IMR-90 (cell line): Measurements from ENCODE around the gene LAMB1. TPM values are rescaled to one million over a fixed set of nuclear protein-coding genes. Genes with fewer than 3 reads are reported as not detected.

Source experiments
- ATAC-seq: fragments of 200-7000 bp; cut with Tn5 transposase; 2 replicates; pipeline ENCODE4 v1.9.1; 2020; ENCODE audit warnings: low read depth, mild to moderate bottlenecking, moderate library complexity
- BruUV-seq: library from RNA; stranded (reverse); fragments of 400-500 nt; replicated peaks from 2 replicates; lab custom pipeline; 2021; lab: Mats Ljungman, UMichigan
- CTCF ChIA-PET: fragments of 300-600 bp; formaldehyde crosslinking; extraction: SDS; loops from one replicate; lab custom pipeline; 2021; ENCODE audit warnings: antibody characterized with exemption; lab: Yijun Ruan, JAX
- POLR2A ChIA-PET: fragments of 300-600 bp; sonication (Branson Sonifier 250); formaldehyde crosslinking; loops from one replicate; lab custom pipeline; 2022; ENCODE audit warnings: antibody characterized with exemption; ENCODE audit not compliant: unreplicated experiment; lab: Charles Lee
- DNase-seq: peaks from one replicate; pipeline ENCODE4 v3.0.0; 2013
- H2AFZ ChIP-seq: replicated peaks from 2 replicates; pipeline ENCODE3; 2013; ENCODE audit warnings: low read length, mild to moderate bottlenecking; ENCODE audit not compliant: poor library complexity
- H2AK5ac ChIP-seq: 2 replicates; pipeline ENCODE4 v1.6.1; 2013; ENCODE audit warnings: low read depth, low read length, inconsistent platforms
- H2AK9ac ChIP-seq: replicated peaks from 2 replicates; pipeline ENCODE3; 2013; ENCODE audit warnings: mild to moderate bottlenecking, low read depth, low read length, moderate library complexity; ENCODE audit not compliant: poor library complexity
- H2BK120ac ChIP-seq: 2 replicates; pipeline ENCODE4 v1.6.1; 2013; ENCODE audit warnings: low read depth, low read length, inconsistent platforms
- H2BK15ac ChIP-seq: 3 replicates; pipeline ENCODE4 v1.6.1; 2013; ENCODE audit warnings: low read depth, low read length, inconsistent platforms
- H2BK20ac ChIP-seq: 2 replicates; pipeline ENCODE4 v1.6.1; 2013; ENCODE audit warnings: low read depth, mild to moderate bottlenecking, inconsistent platforms, low read length, moderate library complexity
- H2BK5ac ChIP-seq: 2 replicates; pipeline ENCODE4 v1.6.1; 2013; ENCODE audit warnings: mild to moderate bottlenecking, low read depth, low read length, inconsistent platforms; ENCODE audit not compliant: poor library complexity, severe bottlenecking
- H3K14ac ChIP-seq: replicated peaks from 2 replicates; pipeline ENCODE4 v1.6.1; 2013; ENCODE audit warnings: low read depth, low read length, inconsistent platforms
- H3K18ac ChIP-seq: 2 replicates; pipeline ENCODE4 v1.6.1; 2013; ENCODE audit warnings: low read depth, low read length, control low read depth
- H3K23ac ChIP-seq: 2 replicates; pipeline ENCODE4 v1.6.1; 2013; ENCODE audit warnings: low read depth, low read length, inconsistent platforms
- H3K27ac ChIP-seq: 2 replicates; pipeline ENCODE4 v1.5.1; 2013; ENCODE audit warnings: mild to moderate bottlenecking, control low read depth, low read length; ENCODE audit not compliant: insufficient read depth
- H3K27me3 ChIP-seq: 2 replicates; pipeline ENCODE4 v1.6.1; 2013; ENCODE audit warnings: low read length; ENCODE audit not compliant: control insufficient read depth, insufficient read depth
- H3K36me3 ChIP-seq: 2 replicates; pipeline ENCODE4 v1.6.1; 2013; ENCODE audit warnings: low read length, mixed read lengths; ENCODE audit not compliant: control insufficient read depth, insufficient read depth
- H3K4ac ChIP-seq: 2 replicates; pipeline ENCODE4 v1.6.1; 2013; ENCODE audit warnings: low read depth, low read length, inconsistent platforms
- H3K4me1 ChIP-seq: 2 replicates; pipeline ENCODE4 v1.6.1; 2013; ENCODE audit warnings: low read length, mixed read lengths; ENCODE audit not compliant: control insufficient read depth, insufficient read depth
- H3K4me2 ChIP-seq: 2 replicates; pipeline ENCODE4 v1.6.1; 2013; ENCODE audit warnings: low read depth, mild to moderate bottlenecking, control low read depth, low read length, moderate library complexity
- H3K4me3 ChIP-seq: 2 replicates; pipeline ENCODE4 v1.5.1; 2013; ENCODE audit warnings: low read depth, mild to moderate bottlenecking, control low read depth, low read length, moderate library complexity; ENCODE audit not compliant: insufficient read depth
- H3K56ac ChIP-seq: 2 replicates; pipeline ENCODE4 v1.6.1; 2013; ENCODE audit warnings: low read length, inconsistent platforms; ENCODE audit not compliant: insufficient read depth; ENCODE audit errors: extremely low read depth
- H3K79me1 ChIP-seq, 2 experiments: 2 replicates each; pipeline ENCODE4 v1.6.1; 2013; ENCODE audit warnings: low read length in 2 of 2, inconsistent platforms in 1 of 2, low read depth in 1 of 2
- H3K9ac ChIP-seq: 2 replicates; pipeline ENCODE4 v1.6.1; 2013; ENCODE audit warnings: low read depth, low read length, control low read depth
- H3K9me1 ChIP-seq: 2 replicates; pipeline ENCODE4 v1.6.1; 2013; ENCODE audit warnings: low read length, inconsistent platforms; ENCODE audit not compliant: insufficient read depth
- H3K9me3 ChIP-seq: 2 replicates; pipeline ENCODE4 v1.6.1; 2013; ENCODE audit warnings: low read length; ENCODE audit not compliant: control insufficient read depth, insufficient read depth
- H4K20me1 ChIP-seq: 2 replicates; pipeline ENCODE4 v1.6.1; 2013; ENCODE audit warnings: low read length, inconsistent platforms; ENCODE audit not compliant: insufficient read depth
- H4K5ac ChIP-seq: 2 replicates; pipeline ENCODE4 v1.6.1; 2013; ENCODE audit warnings: mild to moderate bottlenecking, low read depth, low read length, control low read depth
- H4K8ac ChIP-seq, 2 experiments: 2 replicates each; pipeline ENCODE4 v1.6.1; 2013; ENCODE audit warnings: low read depth in 2 of 2, low read length in 2 of 2, control low read depth in 1 of 2, inconsistent platforms in 1 of 2
- H4K91ac ChIP-seq: 2 replicates; pipeline ENCODE4 v1.6.1; 2013; ENCODE audit warnings: low read depth, low read length, inconsistent platforms; ENCODE audit not compliant: insufficient read depth
- CEBPB ChIP-seq: IDR thresholded peaks from 2 replicates; pipeline ENCODE4 v1.6.1; 2012; ENCODE audit warnings: low read depth, low read length, improper control_type of control experiment
- CHD1 ChIP-seq: IDR thresholded peaks from 2 replicates; pipeline ENCODE4 v1.6.1; 2012; ENCODE audit warnings: low read depth, low read length, improper control_type of control experiment
- CTCF ChIP-seq: conservative IDR thresholded peaks from 2 replicates; pipeline ENCODE4 v1.5.1; 2012; ENCODE audit warnings: mild to moderate bottlenecking, low read depth, low read length, improper control_type of control experiment
- ELK1 ChIP-seq: fragments of 150-350 bp; IDR thresholded peaks from 2 replicates; pipeline ENCODE4 v1.6.1; 2016; ENCODE audit warnings: low read depth, mild to moderate bottlenecking, low read length, moderate library complexity, borderline replicate concordance
- FOS ChIP-seq: fragments of 150-350 bp; IDR thresholded peaks from 2 replicates; pipeline ENCODE4 v1.6.1; 2016; ENCODE audit warnings: low read depth, low read length
- MAFK ChIP-seq: IDR thresholded peaks from 2 replicates; pipeline ENCODE4 v1.6.1; 2012; ENCODE audit warnings: low read depth, low read length, improper control_type of control experiment
- MAZ ChIP-seq: IDR thresholded peaks from 2 replicates; pipeline ENCODE4 v1.6.1; 2012; ENCODE audit warnings: low read depth, mild to moderate bottlenecking, low read length, improper control_type of control experiment, moderate library complexity, borderline replicate concordance
- MXI1 ChIP-seq: IDR thresholded peaks from 2 replicates; pipeline ENCODE4 v1.6.1; 2012; ENCODE audit warnings: low read depth, mild to moderate bottlenecking, low read length, moderate library complexity, borderline replicate concordance
- NFE2L2 ChIP-seq: fragments of 150-350 bp; IDR thresholded peaks from 2 replicates; pipeline ENCODE4 v1.6.1; 2016; ENCODE audit warnings: low read depth, mild to moderate bottlenecking, low read length
- POLR2A ChIP-seq: IDR thresholded peaks from 2 replicates; pipeline ENCODE4 v1.6.1; 2012; ENCODE audit warnings: mild to moderate bottlenecking, low read depth, low read length
- RAD21 ChIP-seq: IDR thresholded peaks from 2 replicates; pipeline ENCODE4 v1.6.1; 2012; ENCODE audit warnings: low read length, improper control_type of control experiment
- RCOR1 ChIP-seq: IDR thresholded peaks from 2 replicates; pipeline ENCODE4 v1.6.1; 2012; ENCODE audit warnings: mild to moderate bottlenecking, low read length, improper control_type of control experiment; ENCODE audit not compliant: insufficient replicate concordance
- RFX5 ChIP-seq: IDR thresholded peaks from 2 replicates; pipeline ENCODE4 v1.8.0; 2012; ENCODE audit warnings: low read depth, mild to moderate bottlenecking, low read length, moderate library complexity
- SMC3 ChIP-seq: fragments of 150-350 bp; IDR thresholded peaks from 2 replicates; pipeline ENCODE4 v1.6.1; 2016; ENCODE audit warnings: low read depth, mild to moderate bottlenecking, antibody characterized with exemption, low read length, moderate library complexity
- USF2 ChIP-seq: fragments of 150-350 bp; IDR thresholded peaks from 2 replicates; pipeline ENCODE4 v1.6.1; 2017; ENCODE audit warnings: mild to moderate bottlenecking, antibody characterized with exemption, low read length, low read depth
- WGBS, 2 experiments: methylation state at CpG; one replicate each; pipeline versions ENCODE4 v1.1.5 to v1.1.7; 2013; ENCODE audit warnings: missing lambda C conversion rate in 2 of 2; ENCODE audit not compliant: insufficient read length in 1 of 2; ENCODE audit errors: extremely low coverage in 2 of 2; 5-methylcytosine and 5-hydroxymethylcytosine counted together
- dilution Hi-C: fragments of 300-500 bp; cut with HindIII; formaldehyde crosslinking; loops from one replicate; pipeline ENCODE4 v1.14.3; 2018; ENCODE audit warnings: low sequenced_read_pairs; ENCODE audit not compliant: unreplicated experiment
- in situ Hi-C: fragments of 300-500 bp; cut with MboI; formaldehyde crosslinking; loops from 3 replicates; pipeline ENCODE4 v1.14.3; 2019; ENCODE audit warnings: low sequenced_read_pairs, inconsistent platforms, mixed read lengths
- intact Hi-C: fragments of 100-400 bp; cut with micrococcal nuclease; formaldehyde crosslinking; loops from 2 replicates; pipeline ENCODE4 v1.10.0; 2022
- polyA plus RNA-seq, 3 experiments: library from polyadenylated mRNA; depleted of rRNA; stranded (reverse); fragments of >200 nt; gene quantifications; 2 replicates each; pipeline ENCODE4 v1.2.3, GENCODE V29; 2012; ENCODE audit warnings: low replicate concordance in 1 of 3
- total RNA-seq: library from RNA; depleted of rRNA; stranded (reverse); fragments of >200 nt; gene quantifications from 2 replicates; pipeline ENCODE4 v1.2.3, GENCODE V29; 2012

Gene LAMB1
- total and polyA plus RNA-seq, 2 of the 4 experiments (the other 2 are of a cell fraction) = 114 to 117 TPM

- ATAC-seq = no peak
- Histone ChIP-seq H3K18ac (no peak overlapping the region), H3K27ac (no peak overlapping the region)
- TF ChIP-seq RAD21 = no peak
- TF ChIP-seq CHD1 = no peak
- no peak for TF ChIP-seq MAFK
- TF ChIP-seq CTCF = no peak
- TF ChIP-seq NFE2L2 = no peak
- TF ChIP-seq RFX5 = no peak
- TF ChIP-seq CEBPB = no peak
- no peak for TF ChIP-seq USF2
- TF ChIP-seq FOS = no peak
- TF ChIP-seq SMC3 = no peak
- TF ChIP-seq POLR2A = no peak
- no peak for TF ChIP-seq MAZ
- TF ChIP-seq RCOR1 = no peak
- TF ChIP-seq MXI1 = no peak
- TF ChIP-seq ELK1 = no peak
These were observed 20.7 kb downstream of the LAMB1 start for GRCh38 chr7:107982042-107982840.

More at GRCh38 chr7:107982042-107982840, 20.7 kb downstream of the LAMB1 start:
- Histone ChIP-seq H3K79me1 (peaks cover 9 to 34% of the 10 kb centered on the region in 2 experiments; a peak in 3 of 4 replicates), H3K4ac (no peak overlapping the region), H3K9me1 (peaks cover 5% of the 10 kb centered on the region; the same call in 1 of the 2 replicates), H3K36me3 (peaks cover 71% of the 10 kb centered on the region), H2AK5ac (no peak overlapping the region), H4K91ac (no peak overlapping the region), H2BK5ac (no peak overlapping the region), H3K56ac (no peak overlapping the region), H2BK15ac (no peak overlapping the region), H2BK120ac (no peak overlapping the region), H4K20me1 (peaks cover 22% of the 10 kb centered on the region; the same call in 1 of the 2 replicates), H2BK20ac (no peak overlapping the region), H3K4me2 (no peak overlapping the region), H2AK9ac (no peak overlapping the region), H3K9me3 (no peaks in the 10 kb centered on the region), H2AFZ (no peak overlapping the region), H4K8ac (no peak overlapping the region), H3K4me3 (no peak overlapping the region), H3K14ac (no peak overlapping the region), H3K9ac (no peak overlapping the region), H3K27me3 (no peaks in the 10 kb centered on the region), H3K23ac (no peak overlapping the region), H3K4me1 (peaks cover 3% of the 10 kb centered on the region), H4K5ac (no peak overlapping the region)
- dilution Hi-C loops = no loop called here
- WGBS, 2 experiments = no CpG with 5 or more reads among the region's 9 CpGs
- no peak for DNase-seq
- POLR2A ChIA-PET = no interaction called here
- no TSS peak for BruUV-seq
- intact Hi-C loops = loop anchor here (5.0 kb wide), 1 partner anchor 165 kb away; no protein-coding TSS in a partner anchor
- CTCF ChIA-PET = interaction anchor here (0.6 to 2.1 kb wide), 7 partner anchors 9 to 165 kb away, joined by 3 to 7 read pairs (median 3); no protein-coding TSS in a partner anchor
- in situ Hi-C loops = no loop called here
